ENCODE results near the gene SLC8A1.

DNA sequence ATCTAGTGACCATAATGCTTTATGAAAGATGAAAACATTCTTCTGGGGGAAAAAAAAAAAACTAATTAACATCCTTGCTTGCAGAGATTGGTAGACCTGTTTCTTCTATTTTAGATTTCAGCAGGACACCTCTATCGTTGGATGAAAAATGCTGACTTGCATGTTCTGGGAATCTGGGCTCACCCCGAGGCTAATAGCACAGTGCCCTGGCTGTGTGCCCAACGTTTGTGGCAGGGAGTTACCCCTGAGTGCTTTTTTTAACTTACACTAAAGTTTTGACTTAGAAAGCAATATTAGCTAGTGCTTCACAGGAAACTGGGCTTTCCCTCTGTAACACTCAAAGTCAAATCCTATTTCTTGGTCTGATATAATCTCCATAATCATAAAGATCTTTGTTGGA, 233.2 kb downstream of the SLC8A1 start:
- TF ChIP-seq, protein P1, sequence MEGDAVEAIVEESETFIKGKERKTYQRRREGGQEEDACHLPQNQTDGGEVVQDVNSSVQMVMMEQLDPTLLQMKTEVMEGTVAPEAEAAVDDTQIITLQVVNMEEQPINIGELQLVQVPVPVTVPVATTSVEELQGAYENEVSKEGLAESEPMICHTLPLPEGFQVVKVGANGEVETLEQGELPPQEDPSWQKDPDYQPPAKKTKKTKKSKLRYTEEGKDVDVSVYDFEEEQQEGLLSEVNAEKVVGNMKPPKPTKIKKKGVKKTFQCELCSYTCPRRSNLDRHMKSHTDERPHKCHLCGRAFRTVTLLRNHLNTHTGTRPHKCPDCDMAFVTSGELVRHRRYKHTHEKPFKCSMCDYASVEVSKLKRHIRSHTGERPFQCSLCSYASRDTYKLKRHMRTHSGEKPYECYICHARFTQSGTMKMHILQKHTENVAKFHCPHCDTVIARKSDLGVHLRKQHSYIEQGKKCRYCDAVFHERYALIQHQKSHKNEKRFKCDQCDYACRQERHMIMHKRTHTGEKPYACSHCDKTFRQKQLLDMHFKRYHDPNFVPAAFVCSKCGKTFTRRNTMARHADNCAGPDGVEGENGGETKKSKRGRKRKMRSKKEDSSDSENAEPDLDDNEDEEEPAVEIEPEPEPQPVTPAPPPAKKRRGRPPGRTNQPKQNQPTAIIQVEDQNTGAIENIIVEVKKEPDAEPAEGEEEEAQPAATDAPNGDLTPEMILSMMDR (IDR thresholded peaks at IDR 0.05), result no peak
- no peak for TF ChIP-seq EZH2 (IDR thresholded peaks at IDR 0.05)
- TF ChIP-seq EZH2phosphoT487 (IDR thresholded peaks at IDR 0.05), result no peak

Measured in neural progenitor cell (in vitro differentiated cells).